T-cell (primary cell): Measurements from ENCODE around the gene PIK3R2. TPM values are rescaled to one million over a fixed set of nuclear protein-coding genes. Genes with fewer than 3 reads are reported as not detected.

ENCODE experiments used
- ATAC-seq, 4 experiments: fragments of 200-7000 bp in 3 of 4; fragments of 150-1000 bp in 1 of 4; cut with Tn5 transposase; replicated peaks in 1 of 4; 1 replicate in 3 of 4; 2 replicates in 1 of 4; pipeline ENCODE4 v1.10.0; 2021; ENCODE audit warnings: moderate library complexity in 3 of 4, mild to moderate bottlenecking in 2 of 4, moderate number of reproducible peaks in 1 of 4
- CTCF ChIA-PET, 2 donors: fragments of 300-600 bp; sonication (Branson Sonifier 250); formaldehyde crosslinking; loops; one replicate each; lab custom pipeline; 2022; ENCODE audit warnings: antibody characterized with exemption in 2 of 2; lab: Charles Lee
- POLR2A ChIA-PET, 2 donors: fragments of 300-600 bp; sonication (Branson Sonifier 250); formaldehyde crosslinking; loops; one replicate each; lab custom pipeline; 2022; ENCODE audit warnings: antibody characterized with exemption in 2 of 2; lab: Charles Lee
- DNase-seq, 35 experiments: peaks; one replicate each; pipeline versions ENCODE4 v3.0.0 to v3.0.0-alpha.2; 2013 to 2023
- H3K27ac ChIP-seq: one replicate; pipeline ENCODE4 v1.5.1; 2013; ENCODE audit warnings: low read length
- H3K27me3 ChIP-seq, 2 experiments: replicated peaks in 1 of 2; 1 replicate in 1 of 2; 2 replicates in 1 of 2; pipeline versions ENCODE4 v1.6.1 to v1.7.0; 2013; ENCODE audit warnings: low read length in 1 of 2, mixed read lengths in 1 of 2; ENCODE audit not compliant: control insufficient read depth in 2 of 2, insufficient read depth in 2 of 2; ENCODE audit errors: extremely low read depth in 1 of 2
- H3K36me3 ChIP-seq, 2 donors: 1 replicate in 1 of 2; 2 replicates in 1 of 2; pipeline versions ENCODE4 v1.6.1 to v1.7.0; 2013; ENCODE audit warnings: low read length in 1 of 2; ENCODE audit not compliant: control insufficient read depth in 2 of 2, insufficient read depth in 1 of 2; ENCODE audit errors: extremely low read depth in 1 of 2
- H3K4me1 ChIP-seq, 2 experiments: 1 replicate in 1 of 2; 2 replicates in 1 of 2; pipeline versions ENCODE4 v1.6.1 to v1.7.0; 2013; ENCODE audit warnings: low read length in 2 of 2, mixed read lengths in 1 of 2; ENCODE audit not compliant: insufficient read depth in 2 of 2, control insufficient read depth in 1 of 2; ENCODE audit errors: extremely low read depth in 1 of 2
- H3K4me3 ChIP-seq, 2 donors: 1 replicate in 1 of 2; 2 replicates in 1 of 2; pipeline versions ENCODE4 v1.5.1 to v1.7.0; 2013; ENCODE audit warnings: mild to moderate bottlenecking in 2 of 2, low read length in 1 of 2, moderate library complexity in 1 of 2; ENCODE audit not compliant: control insufficient read depth in 1 of 2; ENCODE audit errors: extremely low read depth in 1 of 2
- H3K9me3 ChIP-seq: 2 replicates; pipeline ENCODE4 v1.7.0; 2013
- H3K27ac Mint-ChIP-seq, 2 donors: one replicate each; pipeline ENCODE4 v1.8.0; 2020 to 2021; ENCODE audit warnings: mild to moderate bottlenecking in 2 of 2, mixed read lengths in 2 of 2
- H3K27me3 Mint-ChIP-seq, 2 donors: one replicate each; pipeline ENCODE4 v1.8.0; 2021 to 2022; ENCODE audit warnings: mixed read lengths in 2 of 2
- H3K36me3 Mint-ChIP-seq: one replicate; pipeline ENCODE4 v1.8.0; 2021; ENCODE audit warnings: mixed read lengths
- H3K4me1 Mint-ChIP-seq, 3 donors: one replicate each; pipeline ENCODE4 v1.8.0; 2020 to 2022; ENCODE audit warnings: mixed read lengths in 3 of 3, mild to moderate bottlenecking in 1 of 3
- H3K4me3 Mint-ChIP-seq, 3 donors: one replicate each; pipeline ENCODE4 v1.8.0; 2020 to 2022; ENCODE audit warnings: mild to moderate bottlenecking in 3 of 3, mixed read lengths in 3 of 3, moderate library complexity in 3 of 3
- H3K9me3 Mint-ChIP-seq, 3 donors: one replicate each; pipeline ENCODE4 v1.8.0; 2020 to 2022; ENCODE audit warnings: mixed read lengths in 3 of 3
- WGBS: methylation state at CpG from one replicate; pipeline ENCODE4 v1.1.5; 2013; ENCODE audit warnings: missing lambda C conversion rate; ENCODE audit not compliant: insufficient coverage; 5-methylcytosine and 5-hydroxymethylcytosine counted together
- total RNA-seq, 35 experiments: library from RNA in 6 of 35; stranded (reverse) in 6 of 35; fragments of 120-200 nt in 1 of 35; gene quantifications; one replicate each; pipeline versions ENCODE4 v1.2.1 to v1.2.4 and lab custom pipeline; 2013 to 2026

PIK3R2 gene
- total RNA-seq, 5 donors from 2014 or later (not counting 1 experiment from before 2014, with no cell fraction given): 11.8 to 25.5 (median 17.6) TPM

- under 1% methylated on average over 14 of the region's 38 CpGs for WGBS
- peaks cover under 1 to 5% of the 10 kb centered on the region in 2 donors for H3K27me3 Mint-ChIP-seq
- no peaks in the 10 kb centered on the region for H3K9me3 Mint-ChIP-seq
- peak overlapping the region; percentile 74 to 86 for H3K27ac Mint-ChIP-seq
- Histone ChIP-seq H3K36me3 (peaks cover 0 to 9% of the 10 kb centered on the region in 2 donors), H3K9me3 (no peaks in the 10 kb centered on the region), H3K27me3 (peaks cover 0 to 9% of the 10 kb centered on the region in 2 experiments), H3K4me1 (peaks cover 12 to 31% of the 10 kb centered on the region in 2 experiments), H3K4me3 (peak overlapping the region; percentile 84 to 89), H3K27ac (peak overlapping the region; percentile 68)
- H3K36me3 Mint-ChIP-seq: peaks cover 6% of the 10 kb centered on the region
- peak; percentile 0 to 24 (median 18) for ATAC-seq
- ChIA-PET POLR2A (interaction anchor here in 1 of 2 donors (0.8 kb wide), 1 partner anchor 78 kb away, joined by 4 read pairs; the partner anchor contains the start of gene JUND), CTCF (interaction anchor here in 1 of 2 donors (0.6 to 3.5 kb wide), 6 partner anchors 9 to 135 kb away, joined by 3 to 26 read pairs (median 4); partner anchors contain the start of gene MPV17L2)
- peak in 22 of 35 experiments; percentile 29 to 71 (median 55) for DNase-seq
- H3K4me1 Mint-ChIP-seq: peaks cover 22 to 30% (median 24%) of the 10 kb centered on the region in 3 donors
- H3K4me3 Mint-ChIP-seq: peak overlapping the region; percentile 87 to 94 (median 89)
Measured at GRCh38 chr19:18203408-18203862, 50.5 kb downstream of the PIK3R2 start.

- CTCF ChIA-PET: interaction anchor here in 1 of 2 donors (0.6 to 3.5 kb wide), 9 partner anchors 9 to 210 kb away, joined by 3 to 26 read pairs (median 4); partner anchors contain the start of gene MPV17L2
- Histone ChIP-seq H3K27me3 (peaks cover 0 to 13% of the 10 kb centered on the region in 2 experiments), H3K4me3 (peak within 1 kb of the TSS; percentile 84 to 89), H3K4me1 (peaks cover 12 to 31% of the 10 kb centered on the region in 2 experiments), H3K27ac (peak within 1 kb of the TSS; percentile 77), H3K36me3 (peaks cover 0 to 4% of the 10 kb centered on the region in 2 donors), H3K9me3 (no peaks in the 10 kb centered on the region)
- H3K27me3 Mint-ChIP-seq: peaks cover 4 to 8% of the 10 kb centered on the region in 2 donors
- H3K27ac Mint-ChIP-seq: peak within 1 kb of the TSS; percentile 94 to 95
- WGBS: under 1% methylated on average over 50 of the region's 50 CpGs
- POLR2A ChIA-PET: interaction anchor here (0.5 to 0.8 kb wide), 3 partner anchors 76 to 78 kb away, joined by 4 to 5 read pairs (median 4); partner anchors contain the start of gene JUND (in 1 of the 2)
- peaks cover 22 to 30% (median 24%) of the 10 kb centered on the region in 3 donors for H3K4me1 Mint-ChIP-seq
- DNase-seq (peak; percentile 95 to 100 (median 100)), ATAC-seq (peak; percentile 87 to 93 (median 88))
- H3K36me3 Mint-ChIP-seq: peaks cover 3% of the 10 kb centered on the region
- peak within 1 kb of the TSS; percentile 87 to 94 (median 89) for H3K4me3 Mint-ChIP-seq
- H3K9me3 Mint-ChIP-seq: no peaks in the 10 kb centered on the region
Measured at GRCh38 chr19:18203863-18204393, 51.0 kb downstream of the PIK3R2 start, which contains the start of gene RAB3A. Gene RAB3A, minus strand, starts transcription at chr19:18204042. Its CDS starts 1,302 bp downstream, at chr19:18202740.

GRCh38 chr19:18204394-18205199, 51.6 kb downstream of the PIK3R2 start:
- Mint-ChIP-seq H3K4me1 (peaks cover 22 to 30% (median 24%) of the 10 kb centered on the region in 3 donors), H3K4me3 (peak overlapping the region; percentile 87 to 94 (median 88)), H3K27ac (peak overlapping the region; percentile 94 to 95), H3K36me3 (peaks cover 3% of the 10 kb centered on the region), H3K27me3 (peaks cover 4 to 8% of the 10 kb centered on the region in 2 donors), H3K9me3 (no peaks in the 10 kb centered on the region)
- peak in 6 of 35 experiments; percentile 23 to 60 (median 35) for DNase-seq
- ChIA-PET CTCF (interaction anchor here in 1 of 2 donors (0.6 to 3.5 kb wide), 9 partner anchors 10 to 315 kb away, joined by 3 to 26 read pairs (median 4); partner anchors contain the start of gene MPV17L2), POLR2A (interaction anchor here (0.5 to 0.6 kb wide), 2 partner anchors 76 to 77 kb away, joined by 4 to 5 read pairs; partner anchors contain the start of gene JUND (in 1 of the 2))
- Histone ChIP-seq H3K27me3 (peaks cover 0 to 18% of the 10 kb centered on the region in 2 experiments), H3K9me3 (no peaks in the 10 kb centered on the region), H3K4me1 (peaks cover 12 to 31% of the 10 kb centered on the region in 2 experiments), H3K4me3 (peak overlapping the region; percentile 68 to 89), H3K36me3 (peaks cover 0 to 3% of the 10 kb centered on the region in 2 donors), H3K27ac (peak overlapping the region; percentile 77)
- ATAC-seq: peak in 2 of 4 experiments; percentile 0 to 1
- WGBS: 0% methylated on average over 3 of the region's 22 CpGs

- peak overlapping the region; percentile 68 to 89 for H3K4me3 ChIP-seq
- peaks cover 0 to 25% of the 10 kb centered on the region in 2 experiments for H3K27me3 ChIP-seq
- ChIA-PET CTCF (interaction anchor here in 1 of 2 donors (0.5 to 3.5 kb wide), 6 partner anchors 10 to 762 kb away, joined by 3 to 26 read pairs (median 4); partner anchors contain the start of gene MPV17L2), POLR2A (no interaction called here)
- Mint-ChIP-seq H3K27me3 (peaks cover 4 to 10% of the 10 kb centered on the region in 2 donors), H3K9me3 (no peaks in the 10 kb centered on the region), H3K27ac (peak overlapping the region in 1 of 2 donors; percentile 39), H3K4me1 (peaks cover 22 to 30% (median 24%) of the 10 kb centered on the region in 3 donors), H3K4me3 (peak overlapping the region; percentile 87 to 94 (median 88)), H3K36me3 (peaks cover 3% of the 10 kb centered on the region)
- no peak for ATAC-seq
- H3K9me3 ChIP-seq: no peaks in the 10 kb centered on the region
- peak in 28 of 35 experiments; percentile 28 to 62 (median 43) for DNase-seq
- H3K27ac ChIP-seq: peak overlapping the region; percentile 77
- WGBS: no CpG with 5 or more reads among the region's 36 CpGs
- H3K36me3 ChIP-seq: peaks cover 0 to 3% of the 10 kb centered on the region in 2 donors
- H3K4me1 ChIP-seq: peaks cover 12 to 31% of the 10 kb centered on the region in 2 experiments
Measured at GRCh38 chr19:18205200-18205892, 52.4 kb downstream of the PIK3R2 start.

GRCh38 chr19:18206018-18206417, 53.1 kb downstream of the PIK3R2 start:
- no peak overlapping the region for H3K27ac ChIP-seq
- WGBS: 92% methylated on average over 2 of the region's 12 CpGs
- H3K27ac Mint-ChIP-seq: no peak overlapping the region

More at GRCh38 chr19:18206018-18206417, 53.1 kb downstream of the PIK3R2 start:
- Histone ChIP-seq H3K4me1 (peaks cover 12 to 31% of the 10 kb centered on the region in 2 experiments), H3K4me3 (no peak overlapping the region), H3K27me3 (peaks cover 0 to 32% of the 10 kb centered on the region in 2 experiments), H3K9me3 (no peaks in the 10 kb centered on the region), H3K36me3 (peaks cover 0 to 3% of the 10 kb centered on the region in 2 donors)
- Mint-ChIP-seq H3K4me1 (peaks cover 22 to 30% (median 24%) of the 10 kb centered on the region in 3 donors), H3K27me3 (peaks cover 4 to 12% of the 10 kb centered on the region in 2 donors), H3K9me3 (no peaks in the 10 kb centered on the region), H3K36me3 (peaks cover 3% of the 10 kb centered on the region), H3K4me3 (peak overlapping the region in 1 of 3 donors; percentile 94)
- ATAC-seq: no peak
- ChIA-PET CTCF (interaction anchor here in 1 of 2 donors (1.3 to 3.5 kb wide), 2 partner anchors 14 to 123 kb away, joined by 3 to 26 read pairs; partner anchors contain the start of gene MPV17L2), POLR2A (no interaction called here)
- DNase-seq: no peak
